Measurements from ENCODE around the gene CLASP1.

- no peak for TF ChIP-seq EZH2 (IDR thresholded peaks at IDR 0.05; ENCODE audit: low read depth, low read length, severe bottlenecking)
- TF ChIP-seq RAD21 (IDR thresholded peaks at IDR 0.05 in 1 of 2, conservative IDR thresholded peaks at IDR 0.05 in 1 of 2; ENCODE audit: low read depth in 2 of 2, low read length in 2 of 2) = no peak
- TF ChIP-seq HDAC2 (IDR thresholded peaks at IDR 0.05; ENCODE audit: borderline replicate concordance in 1 of 2, low read depth in 2 of 2, low read length in 2 of 2) = no peak
Measured at GRCh38 chr2:121390082-121390692, 259.1 kb downstream of the CLASP1 start.

Measured in H1 (cell line).